Kidney epithelial cell (primary cell): Measurements from ENCODE around the gene ADARB1. TPM values are rescaled to one million over a fixed set of nuclear protein-coding genes. Genes with fewer than 3 reads are reported as not detected.

Source experiments
- DNase-seq: peaks from one replicate; pipeline ENCODE4 v3.0.0-alpha.2; 2010; ENCODE audit warnings: low read depth
- H3K27me3 ChIP-seq: 2 replicates; pipeline ENCODE4 v1.6.0; 2011; ENCODE audit warnings: low read length; ENCODE audit not compliant: control insufficient read depth, insufficient read depth
- H3K36me3 ChIP-seq: 2 replicates; pipeline ENCODE4 v1.5.1; 2011; ENCODE audit warnings: low read length; ENCODE audit not compliant: control insufficient read depth, insufficient read depth
- H3K4me3 ChIP-seq: 2 replicates; pipeline ENCODE4 v1.5.1; 2011; ENCODE audit warnings: low read depth, mild to moderate bottlenecking, control low read depth, low read length
- CTCF ChIP-seq: IDR thresholded peaks from 2 replicates; pipeline ENCODE4 v1.5.1; 2011; ENCODE audit warnings: mild to moderate bottlenecking, moderate library complexity, low read length, control low read depth, inconsistent platforms; ENCODE audit not compliant: insufficient read depth, poor library complexity, severe bottlenecking
- total RNA-seq: library from RNA; depleted of rRNA; stranded (reverse); fragments of >200 nt; gene quantifications from 2 replicates; pipeline ENCODE4 v1.2.3, GENCODE V29; 2015

The ADARB1 gene
- total RNA-seq, 1 donor from 2014 or later, result 6.9 TPM

- H3K4me3 ChIP-seq, result no peak overlapping the region
- no peak for DNase-seq
- no peak for TF ChIP-seq CTCF
- no peaks in the 10 kb centered on the region for H3K36me3 ChIP-seq
- H3K27me3 ChIP-seq, result peaks cover 14% of the 10 kb centered on the region
These were observed 188.2 kb downstream of the ADARB1 start for GRCh38 chr21:45262616-45263015.

- H3K4me3 ChIP-seq, result no peak overlapping the region
- TF ChIP-seq CTCF, result no peak
- no peaks in the 10 kb centered on the region for H3K36me3 ChIP-seq
- no peak for DNase-seq
- H3K27me3 ChIP-seq, result peaks cover 6% of the 10 kb centered on the region
These were observed 189.2 kb downstream of the ADARB1 start for GRCh38 chr21:45263534-45263933.

- no peaks in the 10 kb centered on the region for H3K36me3 ChIP-seq
- H3K27me3 ChIP-seq, result peaks cover 3% of the 10 kb centered on the region
- DNase-seq, result no peak
- no peak for TF ChIP-seq CTCF
- H3K4me3 ChIP-seq, result no peak overlapping the region
These were observed 189.9 kb downstream of the ADARB1 start for GRCh38 chr21:45264146-45264911.

- TF ChIP-seq CTCF, result no peak
- Histone ChIP-seq H3K36me3 (no peaks in the 10 kb centered on the region), H3K27me3 (peaks cover 3% of the 10 kb centered on the region), H3K4me3 (no peak overlapping the region)
- no peak for DNase-seq
These were observed 190.6 kb downstream of the ADARB1 start for GRCh38 chr21:45264912-45265515.

GRCh38 chr21:45265721-45266517, 191.5 kb downstream of the ADARB1 start:
- no peak overlapping the region for H3K4me3 ChIP-seq
- DNase-seq, result no peak
- no peak for TF ChIP-seq CTCF
- no peaks in the 10 kb centered on the region for H3K36me3 ChIP-seq
- H3K27me3 ChIP-seq, result no peaks in the 10 kb centered on the region
